NCI-H1105 treated with DMSO at 0.1 percent for 48 hours (cell line): ENCODE measurements around the gene GTPBP1.

Experiments used
- DNase-seq: peaks from one replicate; lab custom pipeline; 2025; lab: John Stamatoyannopoulos, UW

Gene GTPBP1

DNA sequence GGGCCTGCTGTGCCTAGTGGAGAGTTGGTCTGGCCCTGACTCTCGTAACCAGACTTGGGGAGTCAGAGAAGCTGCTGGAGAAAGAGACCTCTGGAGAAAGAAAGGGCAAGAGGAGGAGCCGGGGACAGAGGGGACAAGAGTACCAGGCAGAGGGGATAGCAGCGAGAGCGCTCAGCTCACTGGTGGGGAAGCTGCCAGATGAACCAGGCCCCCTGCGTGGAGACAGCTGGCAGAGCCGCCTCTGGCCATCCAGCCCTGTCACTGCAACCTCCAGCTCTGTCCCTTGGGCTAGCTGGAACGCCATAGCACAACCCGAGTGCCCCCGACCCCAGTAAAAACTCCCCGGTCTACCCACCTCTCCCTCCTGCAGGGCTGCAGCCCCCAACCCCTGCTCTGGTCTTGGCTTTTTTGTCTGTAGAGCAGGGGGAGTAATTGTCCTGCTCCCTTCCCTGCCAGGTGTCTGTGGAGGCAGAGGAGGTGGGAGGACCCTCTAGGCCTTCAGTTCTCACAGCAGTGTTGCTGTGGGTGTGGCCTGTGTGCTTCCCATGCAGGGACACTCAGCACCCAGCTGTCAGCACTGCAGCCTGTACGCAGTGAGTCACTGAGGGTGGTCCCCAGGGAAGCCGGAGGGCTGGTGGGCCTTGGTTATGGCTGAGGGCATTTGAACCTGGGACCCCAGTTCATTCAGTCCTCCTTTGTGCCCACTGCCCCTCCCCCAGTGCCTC is 54.9 kb downstream of the GTPBP1 start:
- DNase-seq: no peak

DNA sequence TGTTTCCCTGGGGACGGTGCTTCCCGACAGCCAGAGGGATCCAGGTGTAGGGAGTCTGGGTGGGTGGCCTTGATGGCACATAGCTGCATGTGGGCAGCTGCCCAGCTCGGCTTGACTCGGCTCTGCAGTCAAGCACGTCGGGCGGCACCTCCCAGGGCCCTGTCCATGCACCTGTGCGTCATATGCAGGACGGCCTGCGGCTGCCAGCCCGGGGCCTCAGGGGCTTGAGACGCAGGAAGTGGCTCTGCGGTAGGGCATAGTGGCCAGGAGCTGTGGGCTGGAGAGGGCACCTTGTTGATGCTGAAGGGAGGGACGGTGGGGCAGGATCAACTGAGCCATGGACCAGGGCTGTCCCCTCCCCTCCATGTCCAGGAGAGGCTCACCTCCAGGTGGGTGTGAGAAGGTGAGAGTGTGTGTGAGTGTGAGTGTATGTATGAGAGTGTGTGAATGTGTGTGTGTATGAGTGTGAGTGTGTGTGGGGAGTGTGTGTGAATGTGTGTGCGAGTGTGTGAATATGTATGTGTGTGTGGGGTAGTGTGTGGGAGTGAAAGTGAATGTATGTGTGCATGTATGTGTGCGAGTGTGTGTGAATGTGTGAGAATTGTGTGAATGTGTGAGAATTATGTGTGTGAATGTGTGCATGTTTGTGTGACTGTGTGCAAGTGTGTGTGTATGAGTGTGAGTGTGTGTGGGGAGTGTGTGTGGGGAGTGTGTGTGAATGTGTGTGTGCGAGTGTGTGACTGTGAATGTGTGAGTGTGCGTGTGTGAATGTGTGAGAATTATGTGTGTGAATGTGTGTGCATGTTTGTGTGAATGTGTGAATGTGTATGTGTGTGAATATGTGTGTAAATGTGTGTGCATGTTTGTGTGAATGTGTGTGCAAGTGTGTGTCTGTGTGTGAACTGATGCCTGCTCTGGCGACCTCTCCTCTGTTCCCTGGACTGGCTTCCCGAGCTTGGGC is 55.7 kb downstream of the GTPBP1 start:
- no peak for DNase-seq

DNA sequence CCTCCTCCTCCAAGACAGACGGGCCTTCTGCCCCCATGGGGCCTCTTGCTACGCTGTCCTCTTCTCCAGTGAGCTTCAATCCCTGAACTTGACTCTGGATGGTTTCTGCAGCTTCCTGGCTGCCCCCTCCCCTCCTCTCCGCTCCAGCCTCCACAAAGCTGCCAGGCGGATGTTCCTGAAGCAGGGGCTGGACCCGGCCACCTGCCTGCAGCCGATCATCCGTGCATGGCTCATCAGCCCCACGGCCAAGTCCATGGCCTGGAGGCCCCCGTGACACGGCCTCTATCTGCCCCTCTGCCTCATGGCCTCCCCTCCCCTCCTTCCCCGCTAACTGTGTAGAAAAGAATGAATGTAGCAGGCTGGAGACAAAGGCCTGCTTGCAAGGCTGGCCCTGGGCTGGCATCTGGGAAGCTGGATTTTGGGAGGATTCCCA is 56.8 kb downstream of the GTPBP1 start:
- DNase-seq: no peak

DNA sequence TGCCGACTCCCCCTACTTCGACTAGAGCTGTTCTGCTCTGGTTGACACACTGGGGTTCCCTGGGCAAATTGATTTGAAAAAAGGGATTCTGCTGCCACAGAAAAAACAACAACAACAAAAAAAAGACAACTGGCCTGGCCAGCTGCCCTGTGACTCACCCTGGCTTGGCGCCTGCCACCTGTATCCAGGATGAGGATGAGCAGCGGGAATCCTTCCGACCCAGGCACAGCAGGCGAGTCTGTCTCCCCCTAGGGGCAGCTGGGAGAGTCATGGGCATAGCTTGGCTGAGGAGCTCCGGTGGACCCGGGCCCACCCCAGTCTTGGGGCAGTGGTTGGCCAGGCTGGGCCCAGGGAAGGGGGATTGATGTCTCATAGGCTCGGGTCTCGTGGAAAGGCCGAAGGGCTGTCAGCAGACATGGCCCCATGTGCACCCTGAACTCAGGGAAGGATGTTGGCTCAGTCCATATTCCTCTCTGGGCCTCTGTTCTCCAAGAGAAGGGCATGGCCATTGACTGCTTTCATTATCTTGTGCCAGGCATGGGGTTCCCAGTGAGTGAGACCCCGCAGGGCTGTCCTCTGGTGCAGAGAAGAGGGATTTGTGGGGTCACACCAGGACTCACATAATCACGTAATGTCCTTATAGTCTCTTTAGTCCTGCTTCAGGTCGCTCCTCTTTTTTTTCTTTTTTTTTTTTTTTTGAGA is 60.5 kb downstream of the GTPBP1 start:
- peak; percentile 63 for DNase-seq

DNA sequence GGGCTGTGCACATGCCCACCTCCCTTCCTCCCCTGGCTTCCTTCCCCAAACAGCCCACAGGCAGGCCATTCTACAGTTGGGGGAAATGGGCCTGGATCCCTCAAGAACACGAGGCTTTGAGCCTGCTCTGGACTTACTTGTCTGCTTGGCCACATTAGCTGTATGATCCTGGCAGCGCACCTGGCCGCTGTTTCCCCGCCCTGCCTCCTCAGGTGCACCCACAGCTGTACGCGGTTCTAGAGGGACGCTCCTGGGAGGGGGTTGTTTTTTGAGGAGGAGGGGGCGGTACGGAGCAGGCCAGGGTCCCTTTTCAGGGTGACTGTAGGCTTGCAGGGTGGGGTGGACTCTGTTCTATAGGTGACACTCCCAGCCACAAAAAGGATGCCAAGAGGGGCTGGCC is 61.6 kb downstream of the GTPBP1 start:
- DNase-seq: no peak

DNA sequence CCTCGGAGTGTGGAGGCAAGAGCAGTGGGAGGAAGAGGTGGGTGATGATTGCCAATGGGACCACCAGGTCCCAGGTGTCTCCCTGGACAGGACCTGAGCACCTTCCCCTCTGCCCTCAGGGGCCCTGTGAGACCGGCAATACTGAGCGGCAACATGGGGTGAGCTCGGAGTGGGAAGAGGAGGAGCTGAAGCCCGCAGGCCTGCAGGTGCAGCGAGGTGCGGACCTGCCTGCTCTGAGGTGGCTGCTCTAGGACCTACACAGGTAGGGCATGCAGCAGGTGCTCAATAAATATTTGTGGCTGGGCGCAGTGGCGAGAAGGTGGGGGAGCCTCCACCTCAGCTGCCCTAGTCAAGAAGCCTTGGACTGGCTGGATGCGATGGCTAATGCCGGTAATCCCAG is 62.3 kb downstream of the GTPBP1 start:
- no peak for DNase-seq

DNA sequence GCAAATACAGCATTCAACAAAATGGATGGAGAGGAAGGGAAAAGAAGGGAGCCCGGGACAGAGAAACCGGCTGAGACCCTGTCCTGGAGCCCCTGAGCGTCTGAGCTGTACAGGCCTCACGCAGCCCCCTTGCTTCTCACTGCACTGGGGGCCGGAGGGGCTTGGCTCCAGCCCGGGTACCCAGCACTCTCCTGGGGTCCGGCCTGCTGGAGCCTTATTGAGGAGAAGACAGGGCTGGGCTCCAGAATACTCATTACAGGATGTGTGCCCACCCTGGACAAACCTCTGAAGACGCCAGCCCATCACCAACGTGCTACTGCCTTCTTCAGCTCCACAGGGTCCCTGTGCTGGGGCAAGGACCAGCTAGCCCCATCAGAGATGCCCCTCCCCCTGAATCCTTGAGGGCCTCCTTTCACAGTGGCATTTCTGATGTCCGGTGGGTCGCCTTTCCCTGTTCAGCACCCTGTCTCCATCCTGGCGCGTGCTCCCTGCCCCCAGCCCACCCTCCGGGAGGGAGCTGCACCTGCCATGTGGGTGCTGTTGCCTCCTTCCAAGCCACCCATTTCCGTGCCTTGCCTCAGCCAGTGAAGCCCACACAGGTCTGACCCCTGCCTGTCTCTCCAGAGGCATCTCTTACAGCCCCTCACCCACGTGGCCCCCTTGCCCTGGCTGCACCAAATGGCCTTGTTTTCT is 64.7 kb downstream of the GTPBP1 start:
- no peak for DNase-seq

DNA sequence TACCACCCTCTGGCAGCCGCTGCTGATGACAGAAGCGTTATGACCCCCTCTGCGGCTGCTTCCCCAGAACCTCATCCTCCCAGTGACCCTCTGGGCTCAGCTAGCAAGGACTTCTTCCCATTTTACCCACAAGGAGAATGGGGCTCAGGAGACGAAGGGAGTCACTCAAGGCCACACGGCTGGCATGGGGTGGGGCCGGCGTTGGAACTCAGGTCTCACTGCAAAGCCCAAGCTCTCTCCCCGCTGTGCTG is 66.8 kb downstream of the GTPBP1 start:
- no peak for DNase-seq

DNA sequence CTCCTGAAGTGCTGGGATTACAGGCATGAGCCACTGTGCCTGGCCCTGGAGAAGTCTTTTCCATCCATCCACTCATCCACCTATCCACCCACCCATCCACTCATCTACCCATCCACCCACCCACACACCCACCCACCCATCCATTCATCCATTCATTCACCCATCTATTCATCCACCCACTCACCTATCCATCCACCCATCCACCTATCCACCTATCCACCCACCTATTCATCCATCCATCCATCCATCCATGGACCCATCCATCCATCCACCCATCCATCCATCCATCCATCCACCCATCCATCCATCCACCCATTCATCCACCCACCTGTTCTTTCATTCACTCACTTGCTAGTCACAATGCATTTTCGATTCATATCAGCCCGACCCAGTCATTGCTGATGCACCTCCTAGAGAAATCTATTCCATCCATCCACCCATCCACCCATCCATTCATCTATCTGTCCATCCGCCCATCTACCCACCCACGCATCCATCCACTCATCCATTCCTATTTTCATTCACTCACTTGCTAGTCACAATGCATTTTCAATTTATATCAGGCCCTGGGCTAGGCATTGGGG is 67.7 kb downstream of the GTPBP1 start:
- no peak for DNase-seq

DNA sequence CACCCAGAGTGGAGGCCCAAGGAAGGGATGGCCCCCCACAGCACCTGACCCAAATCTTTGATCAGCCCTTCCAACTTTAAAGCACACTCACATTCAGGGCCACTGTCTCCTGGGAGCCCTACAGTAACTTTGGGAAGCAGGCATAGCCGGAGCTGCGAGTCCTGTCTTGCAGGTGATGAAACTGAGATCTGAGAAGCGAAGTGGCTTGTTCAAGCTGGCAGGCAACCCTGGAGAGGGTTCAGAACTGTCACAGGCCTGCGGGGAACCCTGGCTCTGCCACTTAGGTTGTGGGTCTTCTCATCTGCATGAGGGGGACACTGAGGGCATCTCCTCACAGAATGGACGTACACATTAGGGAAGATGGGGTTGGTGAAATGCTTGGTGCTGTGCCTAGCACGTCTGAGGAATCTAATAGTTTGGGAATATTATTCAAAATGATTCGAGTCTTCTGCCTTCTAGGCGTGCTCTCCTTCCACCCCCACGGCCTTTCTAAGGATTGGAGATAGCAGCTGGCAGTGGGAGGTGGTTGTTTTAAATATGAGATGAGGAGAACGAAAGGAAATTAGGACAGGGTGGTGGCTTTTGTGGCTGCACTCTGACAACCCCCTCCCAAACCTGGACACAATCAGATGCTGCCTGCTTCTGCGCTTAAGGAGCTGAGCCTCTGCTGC is 68.9 kb downstream of the GTPBP1 start:
- no peak for DNase-seq

DNA sequence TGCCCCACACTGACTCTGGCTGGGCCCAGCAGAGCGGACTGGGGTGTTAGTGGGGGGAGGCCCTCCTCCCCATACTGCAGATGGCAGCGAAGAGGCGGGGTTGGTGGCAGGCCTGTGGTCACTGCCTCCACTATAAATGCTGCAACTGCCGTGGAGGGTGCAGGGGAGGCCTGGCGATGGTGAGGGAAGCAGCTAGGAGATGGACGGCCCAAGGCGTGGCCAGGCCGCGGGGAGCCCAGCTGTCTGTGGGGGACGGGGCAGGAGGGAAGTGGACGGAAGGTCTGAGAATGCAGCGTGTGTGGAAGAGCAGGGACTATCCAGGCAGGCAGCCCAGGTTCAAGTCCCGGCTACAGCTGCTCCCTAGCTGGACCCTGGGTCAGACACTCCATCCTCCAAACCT is 69.9 kb downstream of the GTPBP1 start:
- DNase-seq: no peak

DNA sequence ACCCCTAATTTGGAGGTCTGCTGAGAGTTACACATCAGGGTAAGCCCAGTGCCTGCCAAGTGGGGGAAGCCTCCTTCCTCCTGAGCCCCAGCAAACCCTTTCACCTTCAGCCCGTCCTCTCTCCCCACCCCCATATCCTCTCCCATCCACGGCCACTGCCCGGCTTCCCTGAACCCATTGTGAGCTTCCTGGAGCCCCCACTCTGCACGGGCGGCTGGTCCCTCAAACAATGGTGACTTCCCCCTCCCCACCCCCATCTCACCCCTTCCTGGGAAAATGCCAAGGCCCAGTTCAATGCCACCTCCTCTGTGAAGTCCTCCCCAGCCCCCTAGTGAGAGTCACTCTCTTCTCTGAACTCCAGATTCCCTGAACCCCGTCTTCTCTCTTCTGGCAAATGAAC is 70.3 kb downstream of the GTPBP1 start:
- DNase-seq: no peak

DNA sequence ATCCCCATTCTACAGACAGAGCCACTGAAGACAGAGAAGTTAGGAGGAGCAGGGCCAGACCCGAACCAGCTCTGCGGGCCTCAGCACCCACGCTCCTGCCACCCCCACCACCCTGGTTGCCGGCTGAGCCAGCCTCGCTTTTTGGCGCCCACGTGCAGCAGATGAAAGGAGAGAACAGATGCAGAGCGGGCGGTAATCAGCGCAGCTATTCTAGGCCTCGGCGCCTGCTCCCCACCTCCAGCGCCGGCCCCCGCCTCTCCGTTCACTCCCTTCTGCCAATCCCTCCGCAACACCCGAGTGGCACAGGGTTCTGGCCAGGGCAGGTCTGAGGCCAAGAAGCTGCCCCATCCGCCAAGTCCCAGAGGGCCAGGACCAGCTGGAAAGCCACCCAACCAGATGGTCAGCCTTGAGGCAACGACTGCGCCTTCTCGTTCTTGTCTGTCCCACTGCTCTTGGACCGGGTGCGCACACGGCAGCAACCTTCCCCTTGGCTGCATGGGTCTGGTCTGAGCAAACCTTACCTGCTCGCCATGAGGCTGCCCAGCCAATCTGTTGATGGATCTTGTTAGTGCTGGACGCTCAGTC is 71.4 kb downstream of the GTPBP1 start:
- DNase-seq: no peak

DNA sequence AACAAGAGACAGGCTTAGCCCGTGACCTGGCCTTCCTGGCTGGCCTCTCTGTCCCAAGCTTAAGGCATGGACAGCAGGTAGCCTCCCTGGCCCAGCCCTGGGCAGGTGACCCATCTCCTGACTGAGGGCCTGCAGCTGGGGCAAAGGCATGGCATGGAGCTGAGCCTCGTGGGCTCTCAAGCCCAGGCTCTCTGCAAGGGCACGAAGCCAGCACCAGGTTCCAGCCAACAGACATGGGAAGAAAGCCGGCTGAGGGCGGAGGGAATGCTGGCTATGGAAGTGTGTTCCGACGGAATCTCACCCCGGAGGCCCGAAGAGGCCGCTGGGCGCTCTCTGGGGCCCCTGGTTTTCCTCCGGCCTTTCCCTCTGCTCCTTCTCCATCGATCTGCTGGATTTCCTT is 75.3 kb downstream of the GTPBP1 start:
- DNase-seq: no peak

DNA sequence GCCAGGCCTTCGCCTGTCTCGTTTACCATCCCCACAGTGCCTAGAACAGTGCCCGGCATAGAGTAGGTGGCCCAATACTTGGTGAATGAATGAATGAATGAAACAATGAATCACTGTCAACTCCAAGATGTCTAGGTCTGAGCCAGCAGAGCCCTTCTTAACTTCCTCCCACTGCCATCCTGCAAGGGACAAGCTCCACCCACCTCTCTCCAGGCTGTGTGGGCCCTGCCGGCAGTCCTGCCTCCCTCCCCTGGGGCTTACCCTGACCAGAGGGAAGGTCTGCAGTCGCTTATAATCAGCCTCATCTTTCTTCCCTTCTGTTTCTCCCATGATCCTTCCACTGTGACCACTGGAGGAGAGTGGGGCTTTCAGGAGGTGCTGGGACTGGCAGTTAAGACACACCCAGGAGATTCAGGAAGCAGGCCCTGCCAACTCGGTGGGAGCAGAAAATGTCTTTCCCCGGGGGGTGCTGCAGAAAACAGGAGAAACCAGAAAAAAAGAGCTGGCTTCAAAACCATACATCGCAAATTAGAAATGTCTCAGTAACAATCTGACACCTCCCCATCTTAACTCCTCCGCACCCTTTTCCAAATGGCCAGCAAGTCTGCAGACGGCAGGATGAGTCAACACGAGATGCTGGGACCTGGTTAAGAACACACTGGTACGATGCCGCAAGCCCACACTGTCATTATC is 76.8 kb downstream of the GTPBP1 start:
- no peak for DNase-seq
